Gastroesophageal sphincter (tissue), 4 donors: ENCODE measurements around the gene PUSL1. TPM values are rescaled to one million over a fixed set of nuclear protein-coding genes. Genes with fewer than 3 reads are reported as not detected.

Experiments
- ATAC-seq: fragments of 150-250 bp; one replicate; pipeline ENCODE4 v1.9.1; 2016; ENCODE audit warnings: mild to moderate bottlenecking, moderate library complexity
- H3K27ac ChIP-seq, 4 donors: fragments of 200-600 bp; sonication (generic) in 3 of 4; 1 replicate in 3 of 4; 2 replicates in 1 of 4; pipeline ENCODE4 v1.5.1; 2016 to 2019
- H3K27me3 ChIP-seq: fragments of 200-600 bp; sonication (generic); one replicate; pipeline ENCODE4 v1.5.1; 2019
- H3K36me3 ChIP-seq, 2 donors: fragments of 200-600 bp; sonication (generic); one replicate each; pipeline ENCODE4 v1.5.1; 2019; ENCODE audit warnings: control low read depth in 1 of 2
- H3K4me1 ChIP-seq, 3 donors: fragments of 200-600 bp; sonication (generic); 1 replicate in 2 of 3; 2 replicates in 1 of 3; pipeline ENCODE4 v1.5.1; 2016 to 2019; ENCODE audit warnings: control low read depth in 2 of 3
- H3K4me3 ChIP-seq, 2 donors: fragments of 200-600 bp; sonication (generic); one replicate each; pipeline ENCODE4 v1.5.1; 2019; ENCODE audit warnings: mild to moderate bottlenecking in 1 of 2, moderate library complexity in 1 of 2
- H3K9me3 ChIP-seq, 3 donors: fragments of 200-600 bp; sonication (generic); one replicate each; pipeline ENCODE4 v1.5.1; 2017 to 2019; ENCODE audit warnings: control low read depth in 2 of 3
- EP300 ChIP-seq: sonication (generic); formaldehyde crosslinking; IDR thresholded peaks from one replicate; pipeline ENCODE4 v1.6.1; 2017; ENCODE audit warnings: antibody characterized with exemption, mild to moderate bottlenecking
- POLR2A ChIP-seq, 2 donors: fragments of 450-650 bp; IDR thresholded peaks; one replicate each; pipeline ENCODE4 v1.6.1; 2017; ENCODE audit warnings: antibody characterized with exemption in 2 of 2, mild to moderate bottlenecking in 2 of 2, moderate library complexity in 1 of 2
- POLR2AphosphoS5 ChIP-seq: sonication (generic); formaldehyde crosslinking; IDR thresholded peaks from one replicate; pipeline ENCODE4 v1.6.1; 2017; ENCODE audit warnings: antibody characterized with exemption
- WGBS, 2 donors: methylation state at CpG; one replicate each; pipeline ENCODE4 v1.1.5; 2018; ENCODE audit warnings: low coverage in 1 of 2; 5-methylcytosine and 5-hydroxymethylcytosine counted together
- total RNA-seq, 4 donors: library from RNA; depleted of rRNA; stranded (reverse); fragments of >200 nt; gene quantifications; one replicate each; pipeline ENCODE4 v1.1.0, GENCODE V29; 2016
- TF ChIP-seq, protein P1 (sequence below), 4 experiments: fragments of 200-600 bp in 2 of 4; fragments of 450-650 bp in 2 of 4; sonication (generic) in 1 of 4; IDR thresholded peaks; one replicate each; pipeline ENCODE4 v1.5.1; 2017 to 2019; ENCODE audit warnings: antibody characterized with exemption in 4 of 4, mild to moderate bottlenecking in 2 of 4, moderate library complexity in 2 of 4

The PUSL1 gene
- total RNA-seq, 4 donors from 2014 or later = 12.5 to 24.2 (median 19.4) TPM

DNA sequence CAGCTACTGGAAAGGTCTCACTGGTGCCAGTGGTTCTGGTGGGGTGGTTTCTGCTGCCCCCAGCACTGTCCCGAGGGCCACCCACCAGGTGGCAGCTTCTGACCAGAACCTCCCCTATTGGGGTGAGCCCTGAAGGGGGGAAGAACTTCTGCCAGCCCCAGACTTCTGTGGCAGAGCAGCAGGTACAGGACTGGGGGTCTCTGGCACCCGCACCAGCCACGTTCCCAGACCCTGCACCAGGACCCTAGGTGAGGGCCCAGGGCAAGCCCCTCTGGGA is 1.6 kb downstream of the PUSL1 start:
- Histone ChIP-seq H3K4me3 (no peak overlapping the region), H3K27ac (peak overlapping the region in 3 of 4 donors; percentile 93 to 97 (median 95)), H3K4me1 (peaks cover 2 to 53% (median 26%) of the 10 kb centered on the region in 3 donors), H3K9me3 (no peaks in the 10 kb centered on the region), H3K36me3 (peaks cover 0 to 54% of the 10 kb centered on the region in 2 donors), H3K27me3 (no peaks in the 10 kb centered on the region)
- WGBS, 2 donors = no CpG with 5 or more reads among the region's 3 CpGs
- no peak for ATAC-seq
- TF ChIP-seq POLR2AphosphoS5 (no peak), EP300 (no peak), POLR2A (IDR thresholded peaks at IDR 0.05) (no peak)
- TF ChIP-seq, protein P1, sequence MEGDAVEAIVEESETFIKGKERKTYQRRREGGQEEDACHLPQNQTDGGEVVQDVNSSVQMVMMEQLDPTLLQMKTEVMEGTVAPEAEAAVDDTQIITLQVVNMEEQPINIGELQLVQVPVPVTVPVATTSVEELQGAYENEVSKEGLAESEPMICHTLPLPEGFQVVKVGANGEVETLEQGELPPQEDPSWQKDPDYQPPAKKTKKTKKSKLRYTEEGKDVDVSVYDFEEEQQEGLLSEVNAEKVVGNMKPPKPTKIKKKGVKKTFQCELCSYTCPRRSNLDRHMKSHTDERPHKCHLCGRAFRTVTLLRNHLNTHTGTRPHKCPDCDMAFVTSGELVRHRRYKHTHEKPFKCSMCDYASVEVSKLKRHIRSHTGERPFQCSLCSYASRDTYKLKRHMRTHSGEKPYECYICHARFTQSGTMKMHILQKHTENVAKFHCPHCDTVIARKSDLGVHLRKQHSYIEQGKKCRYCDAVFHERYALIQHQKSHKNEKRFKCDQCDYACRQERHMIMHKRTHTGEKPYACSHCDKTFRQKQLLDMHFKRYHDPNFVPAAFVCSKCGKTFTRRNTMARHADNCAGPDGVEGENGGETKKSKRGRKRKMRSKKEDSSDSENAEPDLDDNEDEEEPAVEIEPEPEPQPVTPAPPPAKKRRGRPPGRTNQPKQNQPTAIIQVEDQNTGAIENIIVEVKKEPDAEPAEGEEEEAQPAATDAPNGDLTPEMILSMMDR (IDR thresholded peaks at IDR 0.05) = no peak

DNA sequence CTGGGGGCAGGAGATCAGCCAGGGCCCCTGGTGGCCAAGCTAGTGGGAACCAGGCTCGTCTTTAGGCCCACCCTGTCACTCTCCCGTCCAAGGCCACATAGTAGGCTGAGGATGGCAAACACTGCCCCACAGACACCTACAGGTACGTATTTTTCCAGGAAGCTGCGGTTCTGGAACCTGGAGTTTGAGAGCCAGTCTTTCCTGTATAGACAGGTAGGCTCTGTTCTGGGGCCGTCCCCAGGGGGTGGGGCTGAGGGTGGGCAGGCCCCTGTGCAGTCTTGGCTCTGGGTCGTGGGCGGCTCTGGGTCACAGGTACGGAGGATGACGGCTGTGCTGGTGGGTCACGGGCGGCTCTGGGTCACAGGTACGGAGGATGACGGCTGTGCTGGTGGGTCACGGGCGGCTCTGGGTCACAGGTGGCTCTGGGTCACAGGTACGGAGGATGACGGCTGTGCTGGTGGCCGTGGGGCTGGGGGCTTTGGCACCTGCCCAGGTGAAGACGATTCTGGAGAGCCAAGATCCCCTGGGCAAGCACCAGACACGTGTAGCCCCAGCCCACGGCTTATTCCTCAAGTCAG is 2.2 kb downstream of the PUSL1 start:
- Histone ChIP-seq H3K4me3 (no peak overlapping the region), H3K27me3 (no peaks in the 10 kb centered on the region), H3K27ac (peak overlapping the region in 3 of 4 donors; percentile 93 to 97 (median 95)), H3K9me3 (no peaks in the 10 kb centered on the region), H3K36me3 (peaks cover 0 to 58% of the 10 kb centered on the region in 2 donors), H3K4me1 (peaks cover 2 to 53% (median 20%) of the 10 kb centered on the region in 3 donors)
- TF ChIP-seq, protein P1 (IDR thresholded peaks at IDR 0.05) = no peak
- TF ChIP-seq EP300 (no peak), POLR2AphosphoS5 (no peak)
- no peak for ATAC-seq
- WGBS, 2 donors = no CpG with 5 or more reads among the region's 21 CpGs

DNA sequence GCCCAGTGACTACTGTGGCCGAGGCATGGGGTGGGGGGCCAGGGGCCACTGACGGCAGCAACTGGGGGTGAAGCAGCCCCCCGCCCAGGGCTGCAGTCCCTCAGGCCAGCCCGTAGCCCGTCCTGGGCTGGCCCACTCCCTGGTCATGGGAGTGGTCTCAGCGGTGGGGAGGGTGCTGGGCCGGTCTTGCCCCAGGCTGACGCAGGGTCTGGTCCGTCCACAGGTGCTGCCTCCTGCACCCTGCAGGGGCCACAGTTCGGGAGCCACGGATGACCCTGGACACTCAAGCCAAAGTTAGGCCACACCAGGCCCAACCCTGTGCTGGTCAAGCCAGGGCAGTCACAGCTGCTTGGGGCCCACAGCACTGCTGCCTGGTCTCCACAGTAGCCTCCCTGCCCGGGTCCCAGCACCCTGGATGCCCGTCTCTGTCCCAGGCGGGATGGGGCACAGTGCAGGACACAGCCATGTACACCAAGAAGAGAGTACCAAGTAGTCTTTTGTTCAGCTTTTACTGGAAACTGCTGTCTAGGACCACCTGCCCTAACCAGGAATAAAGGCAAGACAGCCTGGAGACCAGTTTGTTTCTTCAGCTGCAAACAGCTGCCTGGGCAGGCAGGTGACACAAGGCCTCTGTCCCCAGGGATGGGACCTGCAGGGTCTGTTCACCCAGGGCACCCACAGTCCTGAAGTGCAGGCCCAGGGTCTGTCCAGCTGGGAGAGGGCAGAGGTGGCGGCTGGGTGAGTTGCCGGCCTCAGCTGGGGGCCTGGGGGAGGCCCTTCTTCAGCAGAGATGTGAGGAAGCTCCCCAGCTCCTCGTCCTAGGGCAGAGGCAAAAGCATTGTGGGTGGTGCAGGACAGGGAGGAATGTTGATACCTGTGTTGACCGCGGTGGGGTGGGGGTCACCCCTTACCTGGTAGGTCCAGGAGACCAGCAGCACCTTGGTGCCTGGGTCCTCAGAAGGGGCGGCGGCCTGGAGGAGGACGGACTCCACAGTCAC is 3.0 kb downstream of the PUSL1 start:
- H3K36me3 ChIP-seq = peaks cover 0 to 60% of the 10 kb centered on the region in 2 donors
- TF ChIP-seq POLR2AphosphoS5 (no peak), EP300 (no peak), POLR2A (IDR thresholded peaks at IDR 0.05) (no peak)
- TF ChIP-seq, protein P1 (IDR thresholded peaks at IDR 0.05) = no peak
- H3K4me1 ChIP-seq = peaks cover under 1 to 52% (median 12%) of the 10 kb centered on the region in 3 donors
- no peak for ATAC-seq
- H3K4me3 ChIP-seq = no peak overlapping the region
- peak overlapping the region in 3 of 4 donors; percentile 93 to 97 (median 95) for H3K27ac ChIP-seq
- H3K9me3 ChIP-seq = no peaks in the 10 kb centered on the region
- no CpG with 5 or more reads among the region's 22 CpGs for WGBS, 2 donors
- no peaks in the 10 kb centered on the region for H3K27me3 ChIP-seq

DNA sequence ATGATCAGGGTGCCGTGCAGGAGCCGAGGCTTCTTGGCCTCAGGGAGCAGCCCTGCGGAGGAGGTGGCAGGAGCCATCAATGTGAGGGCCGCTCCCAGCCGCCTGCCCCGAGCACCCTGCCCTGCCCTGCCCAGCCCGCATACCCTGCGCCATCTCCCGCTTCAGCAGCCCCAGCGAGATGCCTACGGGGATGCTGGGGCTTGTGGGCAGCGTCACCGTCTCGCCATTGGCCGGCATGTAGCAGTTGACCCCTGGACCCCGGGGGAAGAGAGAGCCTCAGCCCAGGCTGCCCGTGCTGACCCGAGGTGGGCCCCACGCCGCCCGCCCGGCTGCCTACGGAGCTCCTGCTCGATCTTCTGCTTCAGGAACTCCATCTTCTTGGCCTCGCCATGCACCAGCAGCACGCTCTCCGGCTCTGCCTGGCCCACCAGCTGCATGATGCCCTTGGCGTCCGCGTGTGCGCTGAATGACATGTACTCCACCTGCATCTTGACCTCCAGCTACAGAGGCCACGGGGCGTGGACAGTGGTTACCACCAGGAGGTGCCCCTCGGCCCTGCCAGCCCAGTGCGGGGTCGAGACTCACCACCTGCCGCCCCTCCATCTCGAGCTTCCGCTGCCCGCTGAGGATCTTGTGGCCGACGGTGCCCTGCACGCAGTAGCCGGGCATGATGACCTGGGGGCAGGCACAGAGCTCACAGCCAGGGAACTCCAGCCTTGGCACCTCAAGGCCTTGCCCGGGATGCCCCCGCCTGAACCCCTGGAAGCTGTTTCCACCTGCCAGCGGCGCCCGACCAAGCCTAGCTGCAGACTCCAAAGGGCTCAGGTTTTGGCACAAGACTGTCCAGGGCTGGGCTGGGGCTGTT is 4.3 kb downstream of the PUSL1 start:
- no peaks in the 10 kb centered on the region for H3K9me3 ChIP-seq
- WGBS, 2 donors = 93% methylated on average over 3 of the region's 49 CpGs; no CpG with 5 or more reads in 1 of the 2 donors
- no peak for ATAC-seq
- H3K27me3 ChIP-seq = no peaks in the 10 kb centered on the region
- TF ChIP-seq, protein P1 (IDR thresholded peaks at IDR 0.05) = no peak
- TF ChIP-seq EP300 (no peak), POLR2AphosphoS5 (no peak), POLR2A (IDR thresholded peaks at IDR 0.05) (no peak)
- peaks cover 0 to 54% (median 9%) of the 10 kb centered on the region in 3 donors for H3K4me1 ChIP-seq
- no peak overlapping the region for H3K27ac ChIP-seq
- peaks cover 0 to 72% of the 10 kb centered on the region in 2 donors for H3K36me3 ChIP-seq
- no peak overlapping the region for H3K4me3 ChIP-seq
